Stimulated activated CD4-positive, alpha-beta T cell treated with anti-CD3 and anti-CD28 coated beads, Interleukin-15, amount 100 ng/mL, for 24 hours (primary cell): ENCODE results near the gene SRC.
A peak's percentile ranks its signal among the peaks of the same experiment; 100 is the strongest.

Experiments
- DNase-seq: peaks from one replicate; pipeline ENCODE4 v3.0.0-alpha.2; 2020

Gene SRC

GRCh38 chr20:37397954-37398749, 52.2 kb downstream of the SRC start:
- no peak for DNase-seq

GRCh38 chr20:37398750-37399621, 53.0 kb downstream of the SRC start:
- no peak for DNase-seq

DNA sequence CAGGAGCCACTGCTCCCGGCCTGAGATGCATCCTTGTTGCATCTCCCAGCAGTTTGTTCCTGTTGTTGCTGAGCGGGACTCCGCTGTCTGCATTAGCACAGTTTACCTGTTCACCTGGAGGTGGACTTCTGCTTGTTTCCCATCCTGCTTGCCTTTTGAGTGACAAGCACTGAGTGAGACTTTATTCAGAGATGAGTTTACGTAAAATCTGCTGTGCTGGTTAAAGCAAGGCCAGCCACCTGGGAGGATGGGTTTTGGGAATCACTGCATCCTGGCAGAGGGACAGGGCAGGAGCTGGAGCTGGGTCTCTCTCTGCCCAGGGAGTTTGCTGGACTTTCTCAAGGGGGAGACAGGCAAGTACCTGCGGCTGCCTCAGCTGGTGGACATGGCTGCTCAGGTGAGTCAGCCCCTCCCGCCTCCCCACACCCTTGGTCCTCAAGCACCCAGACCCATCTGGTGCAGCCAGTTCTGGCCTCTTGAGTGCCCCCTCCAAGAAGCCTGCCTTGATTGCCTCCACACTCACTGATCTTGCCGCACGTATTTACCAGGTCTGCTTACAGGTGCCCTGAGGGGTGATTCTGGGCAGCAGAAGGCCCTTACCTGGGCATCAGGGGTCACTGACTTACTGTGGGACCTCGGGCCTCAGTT, 55.5 kb downstream of the SRC start:
- no peak for DNase-seq

DNA sequence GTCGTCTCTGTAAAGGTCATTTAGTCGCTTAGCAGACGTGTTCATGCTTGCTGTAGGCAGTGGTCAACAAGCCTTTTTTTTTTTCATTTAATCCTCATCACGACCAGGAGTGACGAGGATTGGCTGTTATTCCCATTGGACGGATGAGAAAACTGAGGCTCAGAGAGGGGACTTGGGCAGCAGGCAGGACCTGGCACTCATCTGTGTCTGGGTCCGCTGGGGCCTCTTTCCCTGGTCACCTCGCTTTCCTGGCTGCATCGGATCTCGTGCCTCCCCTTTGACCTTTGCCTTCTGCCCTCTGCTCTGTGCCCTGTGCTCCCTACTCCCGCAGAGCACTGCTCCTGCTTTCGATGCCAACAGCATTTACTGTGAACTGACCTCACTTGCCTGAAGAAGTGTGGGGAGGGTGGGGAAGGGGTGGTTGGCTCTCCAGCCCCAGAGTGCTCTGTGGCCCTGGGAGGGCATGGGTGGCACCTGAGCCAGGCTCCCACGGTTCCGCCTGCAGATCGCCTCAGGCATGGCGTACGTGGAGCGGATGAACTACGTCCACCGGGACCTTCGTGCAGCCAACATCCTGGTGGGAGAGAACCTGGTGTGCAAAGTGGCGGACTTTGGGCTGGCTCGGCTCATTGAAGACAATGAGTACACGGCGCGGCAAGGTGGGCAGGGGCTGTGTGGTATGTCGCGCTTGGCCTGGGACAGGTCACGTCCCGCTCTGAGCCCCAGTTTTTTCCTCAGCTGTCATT, 56.2 kb downstream of the SRC start:
- DNase-seq: no peak

DNA sequence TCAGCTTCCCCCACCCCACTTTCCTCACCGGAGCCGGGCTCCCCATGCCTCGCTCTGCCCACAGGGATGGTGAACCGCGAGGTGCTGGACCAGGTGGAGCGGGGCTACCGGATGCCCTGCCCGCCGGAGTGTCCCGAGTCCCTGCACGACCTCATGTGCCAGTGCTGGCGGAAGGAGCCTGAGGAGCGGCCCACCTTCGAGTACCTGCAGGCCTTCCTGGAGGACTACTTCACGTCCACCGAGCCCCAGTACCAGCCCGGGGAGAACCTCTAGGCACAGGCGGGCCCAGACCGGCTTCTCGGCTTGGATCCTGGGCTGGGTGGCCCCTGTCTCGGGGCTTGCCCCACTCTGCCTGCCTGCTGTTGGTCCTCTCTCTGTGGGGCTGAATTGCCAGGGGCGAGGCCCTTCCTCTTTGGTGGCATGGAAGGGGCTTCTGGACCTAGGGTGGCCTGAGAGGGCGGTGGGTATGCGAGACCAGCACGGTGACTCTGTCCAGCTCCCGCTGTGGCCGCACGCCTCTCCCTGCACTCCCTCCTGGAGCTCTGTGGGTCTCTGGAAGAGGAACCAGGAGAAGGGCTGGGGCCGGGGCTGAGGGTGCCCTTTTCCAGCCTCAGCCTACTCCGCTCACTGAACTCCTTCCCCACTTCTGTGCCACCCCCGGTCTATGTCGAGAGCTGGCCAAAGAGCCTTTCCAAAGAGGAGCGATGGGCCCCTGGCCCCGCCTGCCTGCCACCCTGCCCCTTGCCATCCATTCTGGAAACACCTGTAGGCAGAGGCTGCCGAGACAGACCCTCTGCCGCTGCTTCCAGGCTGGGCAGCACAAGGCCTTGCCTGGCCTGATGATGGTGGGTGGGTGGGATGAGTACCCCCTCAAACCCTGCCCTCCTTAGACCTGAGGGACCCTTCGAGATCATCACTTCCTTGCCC, 57.4 kb downstream of the SRC start:
- DNase-seq: no peak

DNA sequence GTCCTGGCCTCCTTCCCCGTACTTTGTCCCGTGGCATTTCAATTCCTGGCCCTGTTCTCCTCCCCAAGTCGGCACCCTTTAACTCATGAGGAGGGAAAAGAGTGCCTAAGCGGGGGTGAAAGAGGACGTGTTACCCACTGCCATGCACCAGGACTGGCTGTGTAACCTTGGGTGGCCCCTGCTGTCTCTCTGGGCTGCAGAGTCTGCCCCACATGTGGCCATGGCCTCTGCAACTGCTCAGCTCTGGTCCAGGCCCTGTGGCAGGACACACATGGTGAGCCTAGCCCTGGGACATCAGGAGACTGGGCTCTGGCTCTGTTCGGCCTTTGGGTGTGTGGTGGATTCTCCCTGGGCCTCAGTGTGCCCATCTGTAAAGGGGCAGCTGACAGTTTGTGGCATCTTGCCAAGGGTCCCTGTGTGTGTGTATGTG, 58.5 kb downstream of the SRC start:
- no peak for DNase-seq

- DNase-seq: no peak
Observed at GRCh38 chr20:37405351-37405897, 59.5 kb downstream of the SRC start.

GRCh38 chr20:37406010-37406998, 60.4 kb downstream of the SRC start:
- peak; percentile 65 for DNase-seq

GRCh38 chr20:37407019-37407566, 61.2 kb downstream of the SRC start:
- DNase-seq: no peak

DNA sequence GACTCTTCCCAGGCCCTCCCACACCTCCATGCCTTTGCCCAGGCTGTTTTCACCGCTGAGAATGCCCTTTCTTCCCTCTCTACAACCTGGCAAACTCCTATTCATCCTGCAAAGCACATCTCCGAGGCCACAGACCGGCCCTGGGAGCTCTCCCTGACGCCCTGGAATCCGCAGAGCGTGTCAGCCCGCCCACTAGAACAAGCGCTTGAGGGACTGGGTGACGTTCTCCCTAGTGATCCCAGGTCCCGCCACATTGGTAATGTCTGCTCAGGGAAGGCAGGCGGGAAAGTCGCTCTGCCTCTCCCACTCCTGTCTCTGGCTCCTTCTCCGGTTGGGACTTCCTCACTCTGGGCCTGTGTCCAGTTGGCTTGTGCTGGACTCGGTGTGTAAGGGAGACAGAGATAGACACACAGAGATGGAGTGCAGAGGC, 61.6 kb downstream of the SRC start:
- no peak for DNase-seq

DNA sequence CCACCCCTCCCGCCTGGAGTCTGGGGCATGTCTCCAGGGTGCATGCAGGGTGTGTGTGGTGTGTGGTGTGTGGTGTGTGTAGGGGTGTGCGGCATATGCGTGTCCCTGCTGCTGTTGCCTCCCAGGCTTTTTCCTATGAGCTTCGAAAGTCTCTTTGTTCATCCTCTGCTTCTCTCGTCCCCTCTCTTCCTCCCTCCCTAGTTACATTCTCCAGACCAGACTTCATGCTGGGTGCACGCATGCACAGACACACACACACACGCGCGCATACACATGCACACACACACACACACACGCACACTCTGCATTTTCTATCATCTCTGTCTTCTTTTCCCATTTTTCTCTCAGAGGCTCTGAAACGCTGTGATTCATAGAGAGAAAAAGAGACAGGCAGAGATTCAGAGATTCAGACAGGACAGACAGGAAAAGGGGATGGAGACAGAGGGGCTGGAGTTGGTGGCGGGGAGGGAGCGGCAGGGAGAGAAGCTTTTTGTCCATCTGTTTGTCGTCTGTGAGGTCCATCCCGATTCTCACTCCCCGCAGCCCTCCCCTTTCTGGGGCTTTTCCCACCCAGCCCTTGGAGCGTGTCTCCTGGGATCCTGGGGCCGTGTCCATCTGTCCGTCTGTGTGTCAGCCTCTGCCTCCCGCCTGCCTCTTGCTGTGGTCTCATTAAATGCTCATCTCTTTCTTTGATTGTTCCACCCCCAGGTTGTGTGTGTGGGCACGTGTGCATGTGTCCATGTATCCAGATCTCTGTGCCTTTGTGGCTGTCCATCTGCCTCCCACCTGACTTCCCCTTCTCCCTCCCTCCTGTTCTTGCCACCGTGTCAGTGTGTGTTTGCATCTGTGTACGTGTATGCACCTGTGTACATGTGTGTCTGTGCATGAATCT, 62.6 kb downstream of the SRC start:
- no peak for DNase-seq

GRCh38 chr20:37411408-37412219, 65.7 kb downstream of the SRC start:
- DNase-seq: peak; percentile 23

- no peak for DNase-seq
Observed at GRCh38 chr20:37413023-37413334, 67.0 kb downstream of the SRC start.

DNA sequence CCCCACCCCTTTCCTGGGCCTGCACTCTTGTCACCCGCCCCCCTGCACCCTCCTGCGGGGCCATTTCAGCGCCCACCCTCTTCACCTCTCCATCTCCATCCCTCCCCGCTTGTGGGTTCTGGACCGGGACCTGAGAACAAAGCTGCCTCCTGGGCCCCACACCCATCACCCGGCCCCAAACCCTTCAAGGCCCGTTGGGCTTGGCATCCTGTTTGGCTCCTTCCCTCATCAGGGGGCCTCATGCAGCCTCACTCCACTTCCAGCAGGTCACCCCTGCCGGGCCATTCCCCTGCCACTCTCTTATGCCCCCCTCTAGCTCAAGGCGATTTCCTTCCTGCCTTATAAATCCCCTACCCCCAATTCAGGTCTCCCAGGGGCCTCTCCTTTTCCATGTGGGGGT, 67.4 kb downstream of the SRC start:
- no peak for DNase-seq

- no peak for DNase-seq
Observed at GRCh38 chr20:37414224-37415035, 68.5 kb downstream of the SRC start.

- no peak for DNase-seq
Observed at GRCh38 chr20:37415118-37416085, 69.5 kb downstream of the SRC start.
